Natural killer cell (primary cell): ENCODE measurements around the gene RALGPS1. TPM values are rescaled to one million over a fixed set of nuclear protein-coding genes. Genes with fewer than 3 reads are reported as not detected.

Experiments
- ATAC-seq, 3 donors: fragments of 150-1000 bp in 2 of 3; fragments of 200-7000 bp in 1 of 3; cut with Tn5 transposase; 1 replicate in 1 of 3; 2 replicates in 2 of 3; pipeline ENCODE4 v1.10.0; 2021; ENCODE audit warnings: mild to moderate bottlenecking in 2 of 3, moderate library complexity in 2 of 3
- DNase-seq, 2 donors: peaks; one replicate each; pipeline versions ENCODE4 v3.0.0 to v3.0.0-alpha.2; 2013 to 2021; ENCODE audit warnings: mixed read lengths in 1 of 2
- H3K27ac ChIP-seq: one replicate; pipeline ENCODE4 v1.5.1; 2013; ENCODE audit warnings: mild to moderate bottlenecking, low read length
- H3K27me3 ChIP-seq: one replicate; pipeline ENCODE4 v1.6.1; 2013; ENCODE audit warnings: low read length; ENCODE audit not compliant: control insufficient read depth, insufficient read depth
- H3K36me3 ChIP-seq: one replicate; pipeline ENCODE4 v1.6.1; 2013; ENCODE audit warnings: low read length; ENCODE audit not compliant: control insufficient read depth, insufficient read depth
- H3K4me1 ChIP-seq: one replicate; pipeline ENCODE4 v1.6.1; 2013; ENCODE audit warnings: low read length; ENCODE audit not compliant: control insufficient read depth, insufficient read depth
- H3K4me3 ChIP-seq: one replicate; pipeline ENCODE4 v1.5.1; 2013; ENCODE audit warnings: low read length
- H3K9me3 ChIP-seq: one replicate; pipeline ENCODE4 v1.6.1; 2013; ENCODE audit warnings: low read length; ENCODE audit not compliant: control insufficient read depth, insufficient read depth
- H3K27ac Mint-ChIP-seq, 2 donors: one replicate each; pipeline ENCODE4 v1.8.0; 2022; ENCODE audit warnings: mild to moderate bottlenecking in 2 of 2, mixed read lengths in 2 of 2, moderate library complexity in 1 of 2
- H3K27me3 Mint-ChIP-seq, 2 donors: one replicate each; pipeline ENCODE4 v1.8.0; 2022; ENCODE audit warnings: low read depth in 2 of 2, mixed read lengths in 2 of 2
- H3K36me3 Mint-ChIP-seq: one replicate; pipeline ENCODE4 v1.8.0; 2022; ENCODE audit warnings: mixed read lengths
- H3K4me1 Mint-ChIP-seq, 2 donors: one replicate each; pipeline ENCODE4 v1.8.0; 2022; ENCODE audit warnings: mixed read lengths in 2 of 2
- H3K4me3 Mint-ChIP-seq: one replicate; pipeline ENCODE4 v1.8.0; 2022; ENCODE audit warnings: mild to moderate bottlenecking, moderate library complexity, mixed read lengths
- H3K9me3 Mint-ChIP-seq, 2 donors: one replicate each; pipeline ENCODE4 v1.8.0; 2022; ENCODE audit warnings: mixed read lengths in 2 of 2
- CTCF ChIP-seq: fragments of 200-600 bp; IDR thresholded peaks from one replicate; pipeline ENCODE4 v1.8.0; 2022; ENCODE audit warnings: antibody characterized with exemption
- WGBS: methylation state at CpG from one replicate; pipeline ENCODE4 v1.1.7; 2013; ENCODE audit warnings: missing lambda C conversion rate; ENCODE audit not compliant: insufficient coverage; 5-methylcytosine and 5-hydroxymethylcytosine counted together
- intact Hi-C: fragments of 100-400 bp; cut with micrococcal nuclease; formaldehyde crosslinking; loops from one replicate; pipeline ENCODE4 v1.14.2; 2022
- total RNA-seq, 4 donors: library from RNA; stranded (reverse); fragments of 120-200 nt in 1 of 4; gene quantifications; one replicate each; pipeline versions ENCODE4 v1.2.3 to v1.2.4, GENCODE V29; 2013 to 2022

Gene RALGPS1
- total RNA-seq, 3 donors from 2014 or later (not counting 1 experiment from before 2014, with no cell fraction given): 11.9 to 21.2 (median 13.2) TPM

GRCh38 chr9:127249877-127250276, 335.3 kb downstream of the RALGPS1 start:
- no peak overlapping the region for H3K4me3 Mint-ChIP-seq
- no peaks in the 10 kb centered on the region for H3K9me3 ChIP-seq

GRCh38 chr9:127250896-127251391, 336.4 kb downstream of the RALGPS1 start:
- no peak overlapping the region for H3K4me3 Mint-ChIP-seq
- Histone ChIP-seq H3K9me3 (no peaks in the 10 kb centered on the region), H3K36me3 (no peaks in the 10 kb centered on the region), H3K4me3 (no peak overlapping the region), H3K27me3 (peaks cover 2% of the 10 kb centered on the region), H3K27ac (no peak overlapping the region), H3K4me1 (no peaks in the 10 kb centered on the region)
- WGBS: 100% methylated on average over 2 of the region's 3 CpGs
- peaks cover 21 to 44% of the 10 kb centered on the region in 2 donors for H3K27me3 Mint-ChIP-seq
- ATAC-seq: no peak
- no peaks in the 10 kb centered on the region for H3K9me3 Mint-ChIP-seq
- H3K4me1 Mint-ChIP-seq: no peaks in the 10 kb centered on the region
- DNase-seq: no peak
- TF ChIP-seq CTCF: no peak
- H3K36me3 Mint-ChIP-seq: no peaks in the 10 kb centered on the region
- intact Hi-C loops: no loop called here
- no peak overlapping the region for H3K27ac Mint-ChIP-seq

More at GRCh38 chr9:127249877-127250276, 335.3 kb downstream of the RALGPS1 start:
- DNase-seq (no peak), ATAC-seq (no peak)
- no peaks in the 10 kb centered on the region for H3K36me3 ChIP-seq
- no peaks in the 10 kb centered on the region for H3K36me3 Mint-ChIP-seq
- H3K4me3 ChIP-seq: no peak overlapping the region
- no peak overlapping the region for H3K27ac Mint-ChIP-seq
- 92% methylated on average over 5 of the region's 5 CpGs for WGBS
- H3K27ac ChIP-seq: no peak overlapping the region
- H3K9me3 Mint-ChIP-seq: no peaks in the 10 kb centered on the region
- peaks cover 2% of the 10 kb centered on the region for H3K27me3 ChIP-seq
- peaks cover 5 to 6% of the 10 kb centered on the region in 2 donors for H3K4me1 Mint-ChIP-seq
- peaks cover 7% of the 10 kb centered on the region for H3K4me1 ChIP-seq
- intact Hi-C loops: no loop called here
- no peak for TF ChIP-seq CTCF
- peaks cover 21 to 39% of the 10 kb centered on the region in 2 donors for H3K27me3 Mint-ChIP-seq

GRCh38 chr9:127252410-127253318, 338.1 kb downstream of the RALGPS1 start:
- H3K27ac Mint-ChIP-seq: no peak overlapping the region

More at GRCh38 chr9:127252410-127253318, 338.1 kb downstream of the RALGPS1 start:
- H3K36me3 ChIP-seq: no peaks in the 10 kb centered on the region
- no peaks in the 10 kb centered on the region for H3K4me1 Mint-ChIP-seq
- WGBS: no CpG with 5 or more reads among the region's 4 CpGs
- H3K27me3 ChIP-seq: peaks cover 2% of the 10 kb centered on the region
- no peak overlapping the region for H3K4me3 Mint-ChIP-seq
- TF ChIP-seq CTCF: no peak
- intact Hi-C loops: no loop called here
- no peaks in the 10 kb centered on the region for H3K9me3 Mint-ChIP-seq
- ATAC-seq (no peak), DNase-seq (no peak)
- H3K9me3 ChIP-seq: no peaks in the 10 kb centered on the region
- H3K27ac ChIP-seq: no peak overlapping the region
- H3K4me3 ChIP-seq: no peak overlapping the region
- H3K36me3 Mint-ChIP-seq: no peaks in the 10 kb centered on the region
- peaks cover 20 to 44% of the 10 kb centered on the region in 2 donors for H3K27me3 Mint-ChIP-seq
- H3K4me1 ChIP-seq: no peaks in the 10 kb centered on the region
